ENCODE data around the gene SHISA5. TPM values are rescaled to one million over a fixed set of nuclear protein-coding genes. Genes with fewer than 3 reads are reported as not detected.
"Not testable (repeated sequence)": the region's sequence is repeated elsewhere in the genome, so short reads cannot be mapped to it uniquely, and the experiment has no call there.

Gene SHISA5
- total RNA-seq, 1 experiment from 2014 or later, result 124 TPM

- DNase-seq (ENCODE audit: extremely low read depth, low read depth), result no peak
Observed at GRCh38 chr3:48463703-48464102, 40.3 kb downstream of the SHISA5 start.

GRCh38 chr3:48461767-48462166 lies 42.2 kb downstream of the SHISA5 start:
- DNase-seq (ENCODE audit: extremely low read depth, low read depth), result not testable (repeated sequence)

- no peak for DNase-seq (ENCODE audit: extremely low read depth, low read depth)
Observed at GRCh38 chr3:48460517-48460902, 43.5 kb downstream of the SHISA5 start.

- no peak for DNase-seq (ENCODE audit: extremely low read depth, low read depth)
Observed at GRCh38 chr3:48459773-48460516, 44.0 kb downstream of the SHISA5 start.

GRCh38 chr3:48459331-48459730 lies 44.6 kb downstream of the SHISA5 start:
- no peak for DNase-seq (ENCODE audit: extremely low read depth, low read depth)

GRCh38 chr3:48456456-48456855 lies 47.5 kb downstream of the SHISA5 start:
- DNase-seq (ENCODE audit: extremely low read depth, low read depth), result no peak

GRCh38 chr3:48451270-48451669 lies 52.7 kb downstream of the SHISA5 start:
- no peak for DNase-seq (ENCODE audit: extremely low read depth, low read depth)

GRCh38 chr3:48446425-48447193 lies 57.4 kb downstream of the SHISA5 start, which contains the start of gene ATRIP:
ATRIP (plus strand) TSS chr3:48446737; CDS start chr3:48446846, 109 bp downstream.
- peak; percentile 77 for DNase-seq (ENCODE audit: extremely low read depth, low read depth)

- no peak for DNase-seq (ENCODE audit: extremely low read depth, low read depth)
Observed at GRCh38 chr3:48446043-48446424, 57.9 kb downstream of the SHISA5 start.

GRCh38 chr3:48445277-48445882 lies 58.6 kb downstream of the SHISA5 start:
- DNase-seq (ENCODE audit: extremely low read depth, low read depth), result no peak

- DNase-seq (ENCODE audit: extremely low read depth, low read depth), result no peak
Observed at GRCh38 chr3:48441940-48442339, 62.0 kb downstream of the SHISA5 start.

- DNase-seq (ENCODE audit: extremely low read depth, low read depth), result no peak
Observed at GRCh38 chr3:48440590-48440958, 63.4 kb downstream of the SHISA5 start.

GRCh38 chr3:48439820-48440589 lies 64.0 kb downstream of the SHISA5 start, which contains the start of the genes CCDC51 and TMA7:
CCDC51 (minus strand) TSS chr3:48440119; CDS start chr3:48435128, 4,991 bp downstream.
TMA7 (plus strand) TSS chr3:48440257; CDS start chr3:48440297, 40 bp downstream.
- peak; percentile 92 for DNase-seq (ENCODE audit: extremely low read depth, low read depth)

- no peak for DNase-seq (ENCODE audit: extremely low read depth, low read depth)
Observed at GRCh38 chr3:48437812-48438211, 66.2 kb downstream of the SHISA5 start.

GRCh38 chr3:48436855-48437254 lies 67.1 kb downstream of the SHISA5 start:
- DNase-seq (ENCODE audit: extremely low read depth, low read depth), result no peak

GRCh38 chr3:48436477-48436787 lies 67.5 kb downstream of the SHISA5 start:
- no peak for DNase-seq (ENCODE audit: extremely low read depth, low read depth)

GRCh38 chr3:48435774-48436476 lies 68.0 kb downstream of the SHISA5 start:
- DNase-seq (ENCODE audit: extremely low read depth, low read depth), result peak; percentile 80

- no peak for DNase-seq (ENCODE audit: extremely low read depth, low read depth)
Observed at GRCh38 chr3:48435223-48435595, 68.8 kb downstream of the SHISA5 start.

GRCh38 chr3:48434591-48435222 lies 69.3 kb downstream of the SHISA5 start:
- no peak for DNase-seq (ENCODE audit: extremely low read depth, low read depth)

All from NCI-H460 (cell line).